LNCaP clone FGC (cell line): ENCODE data around the gene JAKMIP1.

Source experiments
- DNase-seq: peaks from one replicate; pipeline ENCODE4 v3.0.0-alpha.2; 2011; ENCODE audit warnings: low read depth
- H3K4me3 ChIP-seq: 2 replicates; pipeline ENCODE4 v1.5.1; 2011; ENCODE audit warnings: mild to moderate bottlenecking, low read depth, low read length, control low read depth
- TF ChIP-seq, protein P1 (sequence below): IDR thresholded peaks from 2 replicates; pipeline ENCODE4 v1.5.1; 2012; ENCODE audit warnings: mild to moderate bottlenecking; ENCODE audit not compliant: control insufficient read depth, insufficient read depth; ENCODE audit errors: extremely low read depth

JAKMIP1 gene

DNA sequence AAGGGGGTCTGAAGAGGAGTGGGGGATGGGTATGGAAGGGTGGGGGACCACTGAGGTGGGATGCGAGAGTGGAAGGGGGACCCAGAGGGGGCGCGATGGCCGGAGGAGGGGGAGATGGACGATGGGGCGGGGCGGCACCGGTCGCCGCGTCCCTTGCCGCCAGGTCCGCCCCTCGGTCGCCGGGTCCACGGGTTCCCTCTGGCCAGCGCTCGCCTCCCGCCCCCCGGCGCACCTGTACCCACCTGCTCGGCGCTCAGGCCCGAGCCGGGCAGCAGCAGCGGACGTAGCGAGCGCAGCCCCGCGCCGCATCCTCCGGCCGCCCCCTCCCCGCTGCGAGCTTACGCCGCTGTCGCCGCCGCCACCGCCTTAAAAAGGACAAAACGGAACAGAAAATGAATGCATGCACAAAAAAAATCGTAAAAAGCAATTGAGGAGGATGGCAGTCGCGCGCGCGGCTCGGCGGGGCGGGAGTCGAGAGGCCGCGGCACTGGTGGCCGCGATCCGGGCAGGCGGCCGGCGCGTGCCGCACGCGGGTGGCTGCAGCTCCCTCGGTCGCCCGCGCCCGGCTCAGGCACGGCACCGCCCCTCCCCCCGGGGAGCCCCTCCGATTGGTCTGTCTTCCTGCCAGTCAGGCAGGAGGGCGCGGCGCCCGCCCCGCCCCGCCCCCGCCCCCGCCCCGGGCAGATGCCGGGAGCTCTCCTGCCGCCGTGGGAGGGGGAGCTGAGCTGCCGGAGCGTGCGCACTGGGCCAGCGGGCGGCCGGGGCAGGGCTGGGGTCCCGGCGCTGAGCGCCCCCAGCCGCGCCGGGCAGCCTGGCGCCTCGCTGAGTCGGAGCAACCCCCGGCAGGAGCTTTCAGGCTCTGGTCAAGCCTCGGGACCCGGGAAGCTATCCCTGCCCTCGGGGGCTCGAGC, at the start of gene JAKMIP1:
JAKMIP1 (minus strand) TSS at position 539 of the 911 bp plus-strand sequence. CDS start 87,699 bp downstream, outside the sequence.
- DNase-seq = peak; percentile 15
- TF ChIP-seq, protein P1, sequence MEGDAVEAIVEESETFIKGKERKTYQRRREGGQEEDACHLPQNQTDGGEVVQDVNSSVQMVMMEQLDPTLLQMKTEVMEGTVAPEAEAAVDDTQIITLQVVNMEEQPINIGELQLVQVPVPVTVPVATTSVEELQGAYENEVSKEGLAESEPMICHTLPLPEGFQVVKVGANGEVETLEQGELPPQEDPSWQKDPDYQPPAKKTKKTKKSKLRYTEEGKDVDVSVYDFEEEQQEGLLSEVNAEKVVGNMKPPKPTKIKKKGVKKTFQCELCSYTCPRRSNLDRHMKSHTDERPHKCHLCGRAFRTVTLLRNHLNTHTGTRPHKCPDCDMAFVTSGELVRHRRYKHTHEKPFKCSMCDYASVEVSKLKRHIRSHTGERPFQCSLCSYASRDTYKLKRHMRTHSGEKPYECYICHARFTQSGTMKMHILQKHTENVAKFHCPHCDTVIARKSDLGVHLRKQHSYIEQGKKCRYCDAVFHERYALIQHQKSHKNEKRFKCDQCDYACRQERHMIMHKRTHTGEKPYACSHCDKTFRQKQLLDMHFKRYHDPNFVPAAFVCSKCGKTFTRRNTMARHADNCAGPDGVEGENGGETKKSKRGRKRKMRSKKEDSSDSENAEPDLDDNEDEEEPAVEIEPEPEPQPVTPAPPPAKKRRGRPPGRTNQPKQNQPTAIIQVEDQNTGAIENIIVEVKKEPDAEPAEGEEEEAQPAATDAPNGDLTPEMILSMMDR = no peak
- peak within 1 kb of the TSS; percentile 62 for H3K4me3 ChIP-seq

- H3K4me3 ChIP-seq = no peak overlapping the region
- TF ChIP-seq, protein P1 = no peak
- no peak for DNase-seq
Measured at GRCh38 chr4:6248394-6248793, 48.0 kb upstream of the JAKMIP1 start.

DNA sequence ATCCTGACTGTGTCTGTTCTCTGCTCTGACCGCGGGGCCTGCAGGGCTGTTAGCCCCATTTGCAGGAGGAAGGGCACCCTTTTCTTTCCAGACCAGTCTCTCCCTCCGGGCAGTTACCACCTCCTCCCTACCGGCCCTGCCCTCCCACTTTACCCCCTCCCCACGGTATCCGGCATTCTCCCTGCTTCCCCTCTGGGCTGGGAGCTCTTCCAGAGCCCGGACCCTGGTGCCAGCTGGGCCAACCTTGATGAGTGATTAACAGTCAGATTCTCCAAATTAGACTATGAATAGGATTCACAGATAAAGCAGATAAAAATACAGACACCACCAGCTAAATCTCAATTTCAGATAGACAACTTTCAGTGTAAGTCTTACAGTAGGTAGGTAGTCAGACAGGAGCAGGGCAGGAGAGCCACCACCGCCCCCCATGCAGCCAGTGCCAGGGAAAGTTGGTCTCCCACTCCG, 45.9 kb upstream of the JAKMIP1 start:
- DNase-seq = no peak
- no peak overlapping the region for H3K4me3 ChIP-seq
- TF ChIP-seq, protein P1 = no peak

DNA sequence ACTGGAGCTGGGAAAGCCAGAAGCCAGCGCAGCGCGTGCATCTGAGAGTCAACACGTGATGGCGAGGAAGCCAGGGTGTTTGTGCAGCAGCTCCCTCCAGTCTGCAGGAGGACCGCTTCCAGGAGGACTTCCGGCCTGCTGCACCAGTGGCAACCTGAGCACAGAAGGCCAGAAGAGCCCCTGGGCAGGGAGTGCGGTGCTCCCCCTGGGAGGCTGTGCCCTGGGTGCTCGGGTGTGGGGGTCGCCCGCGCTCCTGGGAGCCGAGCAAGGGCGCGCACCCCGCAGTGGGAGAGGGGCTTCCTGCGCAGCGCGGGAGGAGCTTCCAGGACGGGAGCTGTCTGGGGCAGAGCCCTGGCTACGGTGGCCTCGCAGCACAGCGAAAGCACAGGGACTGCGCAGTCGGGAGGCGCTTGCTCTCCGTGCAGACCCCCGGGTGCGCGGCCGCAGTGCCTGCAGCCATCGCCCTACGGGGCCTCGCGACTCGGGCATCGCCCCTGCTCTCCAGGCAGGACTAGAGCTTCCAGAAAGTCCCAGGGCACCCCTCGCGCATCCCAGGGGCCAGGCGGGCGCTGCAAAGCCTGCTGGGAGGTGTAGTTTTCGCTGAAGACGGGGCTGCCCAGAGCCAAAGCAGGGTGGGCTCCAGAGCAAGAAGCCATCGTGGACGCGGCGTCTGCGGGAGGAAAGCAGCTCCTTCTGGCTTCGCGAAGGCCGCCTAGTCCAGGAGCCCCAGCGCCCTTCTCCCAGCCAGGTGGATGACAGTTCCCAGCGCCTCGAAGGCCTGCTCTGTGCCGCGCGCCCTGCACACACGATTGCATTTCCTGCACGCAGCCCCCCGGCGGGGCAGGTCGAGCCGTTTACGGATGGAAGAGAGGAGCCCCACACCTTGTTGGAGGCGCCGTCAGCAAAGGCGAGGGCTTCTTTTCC, 45.2 kb upstream of the JAKMIP1 start:
- DNase-seq = no peak
- TF ChIP-seq, protein P1 = no peak
- no peak overlapping the region for H3K4me3 ChIP-seq

- TF ChIP-seq, protein P1 = no peak
- H3K4me3 ChIP-seq = no peak overlapping the region
- no peak for DNase-seq
Measured at GRCh38 chr4:6242271-6243029, 42.1 kb upstream of the JAKMIP1 start.
